Measurements from ENCODE around the gene SFT2D1. TPM values are rescaled to one million over a fixed set of nuclear protein-coding genes. Genes with fewer than 3 reads are reported as not detected.

Gene SFT2D1
- total RNA-seq, 6 experiments from 2014 or later: 44.8 to 56.5 (median 47.3) TPM

DNA sequence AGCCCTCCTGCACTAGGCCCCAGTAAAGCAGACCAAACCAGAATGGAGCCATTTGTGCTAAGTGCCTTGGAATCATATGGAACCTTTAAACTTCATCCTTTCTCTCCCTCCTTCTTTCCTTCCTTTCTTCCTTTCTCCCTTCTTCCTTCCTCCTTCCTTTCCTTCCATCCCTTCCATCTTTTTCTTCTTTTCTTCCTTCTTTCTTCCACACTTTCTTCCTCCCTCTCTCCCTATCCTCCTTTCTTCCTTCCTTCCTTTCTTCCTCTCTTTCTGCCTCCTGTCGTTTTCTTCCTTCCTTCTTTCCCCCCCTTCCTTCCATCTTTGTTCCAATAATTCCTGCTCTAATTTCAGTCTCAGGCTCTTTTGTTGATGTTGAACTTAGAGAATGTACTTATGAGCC is 11.2 kb upstream of the SFT2D1 start:
- Mint-ChIP-seq H3K36me3 (ENCODE audit: low read depth) (no peaks in the 10 kb centered on the region), H3K27me3 (ENCODE audit: insufficient read depth) (no peaks in the 10 kb centered on the region), H3K27ac (no peak overlapping the region), H3K4me3 (no peak overlapping the region), H3K4me1 (ENCODE audit: low read depth) (no peaks in the 10 kb centered on the region; the same call in 1 of the 2 replicates), H3K9me3 (no peaks in the 10 kb centered on the region)
- no peak for DNase-seq
- TF ChIP-seq, protein P1, sequence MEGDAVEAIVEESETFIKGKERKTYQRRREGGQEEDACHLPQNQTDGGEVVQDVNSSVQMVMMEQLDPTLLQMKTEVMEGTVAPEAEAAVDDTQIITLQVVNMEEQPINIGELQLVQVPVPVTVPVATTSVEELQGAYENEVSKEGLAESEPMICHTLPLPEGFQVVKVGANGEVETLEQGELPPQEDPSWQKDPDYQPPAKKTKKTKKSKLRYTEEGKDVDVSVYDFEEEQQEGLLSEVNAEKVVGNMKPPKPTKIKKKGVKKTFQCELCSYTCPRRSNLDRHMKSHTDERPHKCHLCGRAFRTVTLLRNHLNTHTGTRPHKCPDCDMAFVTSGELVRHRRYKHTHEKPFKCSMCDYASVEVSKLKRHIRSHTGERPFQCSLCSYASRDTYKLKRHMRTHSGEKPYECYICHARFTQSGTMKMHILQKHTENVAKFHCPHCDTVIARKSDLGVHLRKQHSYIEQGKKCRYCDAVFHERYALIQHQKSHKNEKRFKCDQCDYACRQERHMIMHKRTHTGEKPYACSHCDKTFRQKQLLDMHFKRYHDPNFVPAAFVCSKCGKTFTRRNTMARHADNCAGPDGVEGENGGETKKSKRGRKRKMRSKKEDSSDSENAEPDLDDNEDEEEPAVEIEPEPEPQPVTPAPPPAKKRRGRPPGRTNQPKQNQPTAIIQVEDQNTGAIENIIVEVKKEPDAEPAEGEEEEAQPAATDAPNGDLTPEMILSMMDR (IDR thresholded peaks at IDR 0.05): no peak

- Mint-ChIP-seq H3K9me3 (no peaks in the 10 kb centered on the region), H3K4me3 (no peak overlapping the region), H3K27ac (no peak overlapping the region), H3K27me3 (ENCODE audit: insufficient read depth) (peaks cover 4% of the 10 kb centered on the region; the same call in 1 of the 2 replicates), H3K36me3 (ENCODE audit: low read depth) (no peaks in the 10 kb centered on the region), H3K4me1 (ENCODE audit: low read depth) (no peaks in the 10 kb centered on the region; the same call in 1 of the 2 replicates)
- no peak for DNase-seq
- TF ChIP-seq, protein P1 (IDR thresholded peaks at IDR 0.05): no peak
These were observed 10.6 kb upstream of the SFT2D1 start for GRCh38 chr6:166352923-166353322.

DNA sequence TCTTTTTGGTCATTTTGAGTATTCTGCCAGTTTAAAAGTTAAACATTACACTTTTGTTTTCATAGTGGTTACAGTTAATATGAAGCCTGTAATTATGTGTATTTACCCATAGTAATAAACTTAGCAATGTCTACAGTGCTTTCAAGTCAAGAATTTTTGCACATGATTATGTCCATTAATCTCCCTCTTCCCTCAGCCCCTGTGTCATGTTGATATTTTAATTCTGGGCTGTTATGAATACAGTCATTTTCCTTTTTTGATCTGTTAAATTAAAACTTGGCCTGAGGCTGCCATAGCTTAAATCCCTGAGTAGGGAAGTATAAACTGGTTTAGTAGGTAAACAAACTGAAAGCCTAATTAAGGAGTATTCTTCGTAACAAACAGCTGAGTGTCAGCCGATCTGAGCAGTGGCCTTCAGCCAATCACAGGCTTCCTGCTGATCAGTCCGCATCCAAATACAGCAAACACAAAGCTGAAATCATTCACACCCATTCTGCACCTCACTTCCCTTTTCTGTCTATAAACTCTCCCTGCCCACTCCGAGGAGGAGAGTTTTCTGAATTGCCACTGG is 9.5 kb upstream of the SFT2D1 start:
- Mint-ChIP-seq H3K27ac (no peak overlapping the region), H3K27me3 (ENCODE audit: insufficient read depth) (peaks cover 6% of the 10 kb centered on the region), H3K36me3 (ENCODE audit: low read depth) (no peaks in the 10 kb centered on the region), H3K4me3 (no peak overlapping the region; the same call in 1 of the 2 replicates), H3K9me3 (no peaks in the 10 kb centered on the region), H3K4me1 (ENCODE audit: low read depth) (no peaks in the 10 kb centered on the region; the same call in 1 of the 2 replicates)
- TF ChIP-seq, protein P1 (IDR thresholded peaks at IDR 0.05): no peak
- no peak for DNase-seq

DNA sequence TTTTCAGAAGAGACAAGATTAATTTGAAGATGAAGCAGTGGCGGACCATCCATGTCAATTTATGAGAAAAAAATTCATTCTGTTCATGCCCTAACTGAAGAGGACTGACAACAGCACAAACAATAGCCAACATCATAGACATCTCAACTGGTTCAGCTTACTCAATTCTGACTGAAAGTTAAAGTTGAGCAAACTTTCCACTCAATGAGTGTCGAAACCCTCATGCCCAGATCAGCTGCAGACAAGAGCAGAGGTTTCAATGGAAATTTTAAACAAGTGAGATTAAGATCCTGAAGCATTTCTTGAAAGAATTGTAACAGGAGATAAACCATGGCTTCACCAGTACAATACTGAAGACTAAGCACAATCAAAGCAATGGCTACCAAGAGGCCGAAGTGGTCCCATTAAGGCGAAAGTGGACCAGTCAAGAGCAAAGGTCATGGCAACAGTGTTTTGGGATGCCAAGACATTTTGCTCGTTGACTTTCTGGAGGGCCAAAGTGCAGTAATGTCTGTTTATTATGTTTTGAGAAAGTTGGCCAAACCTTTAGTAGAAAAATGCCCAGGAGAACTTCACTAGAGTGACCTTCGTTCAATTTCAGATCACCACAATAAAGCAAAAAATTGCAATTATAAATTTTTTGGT is 6.1 kb upstream of the SFT2D1 start:
- H3K4me1 Mint-ChIP-seq (ENCODE audit: low read depth): peaks cover 3% of the 10 kb centered on the region
- H3K36me3 Mint-ChIP-seq (ENCODE audit: low read depth): no peaks in the 10 kb centered on the region
- no peaks in the 10 kb centered on the region for H3K9me3 Mint-ChIP-seq
- no peak for DNase-seq
- no peak overlapping the region for H3K4me3 Mint-ChIP-seq
- H3K27ac Mint-ChIP-seq: no peak overlapping the region
- H3K27me3 Mint-ChIP-seq (ENCODE audit: insufficient read depth): peaks cover 9% of the 10 kb centered on the region
- TF ChIP-seq, protein P1 (IDR thresholded peaks at IDR 0.05): no peak

- Mint-ChIP-seq H3K9me3 (no peaks in the 10 kb centered on the region), H3K27ac (no peak overlapping the region), H3K4me3 (no peak overlapping the region), H3K27me3 (ENCODE audit: insufficient read depth) (peaks cover 9% of the 10 kb centered on the region), H3K4me1 (ENCODE audit: low read depth) (peaks cover 7% of the 10 kb centered on the region), H3K36me3 (ENCODE audit: low read depth) (peaks cover under 1% of the 10 kb centered on the region)
- no peak for DNase-seq
- TF ChIP-seq, protein P1 (IDR thresholded peaks at IDR 0.05): no peak
These were observed 4.6 kb upstream of the SFT2D1 start for GRCh38 chr6:166346965-166347364.
